Body of pancreas (tissue), 4 donors: ENCODE data around the gene TTC13. TPM values are rescaled to one million over a fixed set of nuclear protein-coding genes. Genes with fewer than 3 reads are reported as not detected.

Experiments
- ATAC-seq: fragments of 150-250 bp; one replicate; pipeline ENCODE4 v1.9.1; 2016
- DNase-seq, 4 donors: peaks; one replicate each; pipeline ENCODE4 v3.0.0-alpha.2; 2019
- H3K27ac ChIP-seq, 4 donors: fragments of 200-600 bp; sonication (generic); 1 replicate in 3 of 4; 2 replicates in 1 of 4; pipeline versions ENCODE4 v1.5.1 to v1.6.1; 2016 to 2019; ENCODE audit warnings: mild to moderate bottlenecking in 1 of 4, mixed read lengths in 1 of 4, moderate library complexity in 1 of 4
- H3K27me3 ChIP-seq, 2 donors: fragments of 200-600 bp; sonication (generic); one replicate each; pipeline ENCODE4 v1.6.0; 2016; ENCODE audit warnings: mild to moderate bottlenecking in 1 of 2
- H3K36me3 ChIP-seq, 2 donors: fragments of 200-600 bp; sonication (generic); replicated peaks in 1 of 2; 2 replicates each; pipeline ENCODE4 v1.5.1; 2016; ENCODE audit warnings: low read depth in 2 of 2; ENCODE audit not compliant: insufficient read depth in 1 of 2
- H3K4me1 ChIP-seq: fragments of 200-600 bp; sonication (generic); one replicate; pipeline ENCODE4 v1.6.0; 2016
- H3K4me3 ChIP-seq, 2 donors: fragments of 200-600 bp; sonication (generic); 1 replicate in 1 of 2; 2 replicates in 1 of 2; pipeline ENCODE4 v1.5.1; 2016 to 2019
- H3K9me3 ChIP-seq, 3 donors: fragments of 200-600 bp; sonication (generic); 1 replicate in 2 of 3; 2 replicates in 1 of 3; pipeline ENCODE4 v1.5.1; 2016
- POLR2A ChIP-seq, 3 donors: fragments of 450-650 bp; IDR thresholded peaks; one replicate each; pipeline ENCODE4 v1.6.1; 2016; ENCODE audit warnings: antibody characterized with exemption in 3 of 3, mild to moderate bottlenecking in 2 of 3
- WGBS, 2 donors: methylation state at CpG; one replicate each; pipeline ENCODE4 v1.1.5; 2017; 5-methylcytosine and 5-hydroxymethylcytosine counted together
- intact Hi-C: fragments of 100-400 bp; cut with DNase I; formaldehyde crosslinking; loops from one replicate; pipeline ENCODE4 v1.15.1; 2023
- total RNA-seq, 2 donors: library from RNA; depleted of rRNA; stranded (reverse); fragments of >200 nt; gene quantifications; one replicate each; pipeline ENCODE4 v1.1.0, GENCODE V29; 2016
- TF ChIP-seq, protein P1 (sequence below), 7 experiments: fragments of 450-650 bp in 4 of 7; fragments of 200-600 bp in 3 of 7; sonication (generic) in 3 of 7; IDR thresholded peaks; one replicate each; pipeline ENCODE4 v1.5.1; 2016 to 2019; ENCODE audit warnings: antibody characterized with exemption in 7 of 7

TTC13 gene
- total RNA-seq, 2 donors from 2014 or later, result 18.2 to 24.4 TPM

GRCh38 chr1:230922620-230923019 lies 56.0 kb downstream of the TTC13 start:
- H3K4me1 ChIP-seq, result no peaks in the 10 kb centered on the region
- no peak overlapping the region for H3K27ac ChIP-seq
- TF ChIP-seq, protein P1, sequence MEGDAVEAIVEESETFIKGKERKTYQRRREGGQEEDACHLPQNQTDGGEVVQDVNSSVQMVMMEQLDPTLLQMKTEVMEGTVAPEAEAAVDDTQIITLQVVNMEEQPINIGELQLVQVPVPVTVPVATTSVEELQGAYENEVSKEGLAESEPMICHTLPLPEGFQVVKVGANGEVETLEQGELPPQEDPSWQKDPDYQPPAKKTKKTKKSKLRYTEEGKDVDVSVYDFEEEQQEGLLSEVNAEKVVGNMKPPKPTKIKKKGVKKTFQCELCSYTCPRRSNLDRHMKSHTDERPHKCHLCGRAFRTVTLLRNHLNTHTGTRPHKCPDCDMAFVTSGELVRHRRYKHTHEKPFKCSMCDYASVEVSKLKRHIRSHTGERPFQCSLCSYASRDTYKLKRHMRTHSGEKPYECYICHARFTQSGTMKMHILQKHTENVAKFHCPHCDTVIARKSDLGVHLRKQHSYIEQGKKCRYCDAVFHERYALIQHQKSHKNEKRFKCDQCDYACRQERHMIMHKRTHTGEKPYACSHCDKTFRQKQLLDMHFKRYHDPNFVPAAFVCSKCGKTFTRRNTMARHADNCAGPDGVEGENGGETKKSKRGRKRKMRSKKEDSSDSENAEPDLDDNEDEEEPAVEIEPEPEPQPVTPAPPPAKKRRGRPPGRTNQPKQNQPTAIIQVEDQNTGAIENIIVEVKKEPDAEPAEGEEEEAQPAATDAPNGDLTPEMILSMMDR (IDR thresholded peaks at IDR 0.05), result no peak
- TF ChIP-seq POLR2A (IDR thresholded peaks at IDR 0.05), result no peak
- intact Hi-C loops, result loop anchor here (5.0 kb wide), 1 partner anchor 125 kb away; no protein-coding TSS in a partner anchor
- H3K9me3 ChIP-seq, result no peaks in the 10 kb centered on the region
- H3K36me3 ChIP-seq, result peaks cover 0 to 11% of the 10 kb centered on the region in 2 donors
- 58 to 78% methylated on average over 2 of the region's 2 CpGs for WGBS, 2 donors
- H3K4me3 ChIP-seq, result no peak overlapping the region
- no peak for DNase-seq
- H3K27me3 ChIP-seq, result no peaks in the 10 kb centered on the region
- no peak for ATAC-seq

- no peak for TF ChIP-seq POLR2A (IDR thresholded peaks at IDR 0.05)
- TF ChIP-seq, protein P1 (IDR thresholded peaks at IDR 0.05), result no peak
- no peaks in the 10 kb centered on the region for H3K27me3 ChIP-seq
- intact Hi-C loops, result loop anchor here (10.0 kb wide), 1 partner anchor 296 kb away; no protein-coding TSS in a partner anchor
- ATAC-seq (no peak), DNase-seq (no peak)
- H3K4me1 ChIP-seq, result no peaks in the 10 kb centered on the region
- H3K36me3 ChIP-seq, result peaks cover 0 to 6% of the 10 kb centered on the region in 2 donors
- WGBS, 2 donors, result 35 to 57% methylated on average over 4 of the region's 4 CpGs
- H3K27ac ChIP-seq, result no peak overlapping the region
- H3K9me3 ChIP-seq, result no peaks in the 10 kb centered on the region
- H3K4me3 ChIP-seq, result no peak overlapping the region
Observed at GRCh38 chr1:230919207-230919606, 59.5 kb downstream of the TTC13 start.

- 42 to 44% methylated on average over 15 of the region's 15 CpGs for WGBS, 2 donors
Observed at GRCh38 chr1:230917284-230918135, 61.2 kb downstream of the TTC13 start.

DNA sequence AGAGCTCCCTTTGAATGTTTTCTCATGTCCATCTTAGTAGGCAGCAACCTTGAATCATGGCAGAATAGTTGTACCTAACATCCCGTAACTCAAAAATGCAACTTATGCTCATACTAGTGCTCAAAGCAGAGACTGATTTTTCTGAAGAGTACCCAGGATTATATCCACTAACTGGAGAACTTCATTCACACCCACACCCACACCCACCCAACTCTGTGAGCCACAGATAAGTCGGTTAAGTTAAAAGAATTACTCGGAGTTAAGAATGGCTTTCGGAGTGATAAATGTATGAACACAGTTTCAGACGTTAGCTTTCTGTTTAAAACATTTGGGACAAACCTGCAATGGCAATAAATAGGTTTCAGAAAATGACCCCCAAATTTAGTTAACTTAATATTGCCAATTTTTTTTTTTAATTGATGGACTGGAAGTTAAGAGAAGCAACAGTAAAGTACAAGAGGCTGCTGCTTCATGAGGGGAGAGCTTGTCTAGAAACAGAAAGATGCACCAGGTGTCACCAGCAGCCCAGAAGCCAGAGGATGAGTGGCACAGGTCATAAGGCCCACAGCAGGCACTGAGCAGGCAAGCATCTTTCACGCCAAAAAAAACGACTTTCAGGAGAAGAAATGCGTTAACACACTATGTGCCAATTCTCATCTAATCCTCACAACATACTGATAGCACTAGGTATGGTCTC lies 61.9 kb downstream of the TTC13 start:
- Histone ChIP-seq H3K27ac (no peak overlapping the region), H3K9me3 (no peaks in the 10 kb centered on the region), H3K27me3 (no peaks in the 10 kb centered on the region), H3K4me3 (no peak overlapping the region), H3K4me1 (no peaks in the 10 kb centered on the region), H3K36me3 (peaks cover 0 to 6% of the 10 kb centered on the region in 2 donors)
- no peak for ATAC-seq
- intact Hi-C loops, result loop anchor here (10.0 kb wide), 1 partner anchor 298 kb away; no protein-coding TSS in a partner anchor
- 77 to 79% methylated on average over 8 of the region's 8 CpGs for WGBS, 2 donors
- no peak for DNase-seq
- TF ChIP-seq POLR2A (IDR thresholded peaks at IDR 0.05), result no peak
- TF ChIP-seq, protein P1 (IDR thresholded peaks at IDR 0.05), result no peak

More at GRCh38 chr1:230917284-230918135, 61.2 kb downstream of the TTC13 start:
- DNase-seq (peak; percentile 88 to 93 (median 91)), ATAC-seq (peak; percentile 86)
- H3K9me3 ChIP-seq, result no peaks in the 10 kb centered on the region
- peaks cover 0 to 6% of the 10 kb centered on the region in 2 donors for H3K36me3 ChIP-seq
- TF ChIP-seq, protein P1 (IDR thresholded peaks at IDR 0.05), result peak; percentile 45 to 82 (median 76)
- TF ChIP-seq POLR2A (IDR thresholded peaks at IDR 0.05), result no peak
- no peak overlapping the region for H3K27ac ChIP-seq
- no peaks in the 10 kb centered on the region for H3K27me3 ChIP-seq
- no peak overlapping the region for H3K4me3 ChIP-seq
- no peaks in the 10 kb centered on the region for H3K4me1 ChIP-seq
- intact Hi-C loops, result loop anchor here (10.0 kb wide), 1 partner anchor 297 kb away; no protein-coding TSS in a partner anchor
